Neural cell (in vitro differentiated cells): ENCODE data around the gene STPG4. TPM values are rescaled to one million over a fixed set of nuclear protein-coding genes. Genes with fewer than 3 reads are reported as not detected.

ENCODE experiments used
- H2AFZ ChIP-seq: fragments of 200-600, 300-800 bp; sonication (generic), shearing (Covaris generic); 2 replicates; pipeline ENCODE4 v1.6.0; 2014; ENCODE audit warnings: low read depth, mild to moderate bottlenecking, antibody characterized with exemption, low read length, moderate library complexity
- H3F3A ChIP-seq: fragments of 200-600 bp; shearing (Covaris generic); 2 replicates; pipeline ENCODE4 v1.6.1; 2016; ENCODE audit warnings: mild to moderate bottlenecking, moderate library complexity, mixed read lengths, antibody characterized with exemption, low read length; ENCODE audit not compliant: insufficient read depth, poor library complexity, severe bottlenecking
- H3K27ac ChIP-seq: fragments of 200-600, 300-800 bp; sonication (generic), shearing (Covaris generic); 2 replicates; pipeline ENCODE4 v1.5.1; 2014; ENCODE audit warnings: mild to moderate bottlenecking, low read length, moderate library complexity
- H3K27me3 ChIP-seq: fragments of 300-800, 200-600 bp; sonication (generic), shearing (Covaris generic); 2 replicates; pipeline ENCODE4 v1.6.0; 2014; ENCODE audit warnings: mild to moderate bottlenecking, low read depth, low read length, moderate library complexity; ENCODE audit not compliant: insufficient read depth
- H3K36me3 ChIP-seq: fragments of 300-800, 200-600 bp; sonication (generic), shearing (Covaris generic); 2 replicates; pipeline ENCODE4 v1.5.1; 2014; ENCODE audit warnings: mild to moderate bottlenecking, antibody characterized with exemption, low read length, moderate library complexity; ENCODE audit not compliant: insufficient read depth
- H3K4me2 ChIP-seq: fragments of 300-800, 200-600 bp; sonication (generic), shearing (Covaris generic); 2 replicates; pipeline ENCODE4 v1.6.0; 2014; ENCODE audit warnings: mild to moderate bottlenecking, low read length
- H3K4me3 ChIP-seq: fragments of 300-800, 200-600 bp; sonication (generic), shearing (Covaris generic); 2 replicates; pipeline ENCODE4 v1.5.1; 2014; ENCODE audit warnings: mild to moderate bottlenecking, low read length, moderate library complexity
- H3K79me2 ChIP-seq: fragments of 200-600 bp; shearing (Covaris generic); replicated peaks from 2 replicates; pipeline ENCODE4 v1.6.0; 2014; ENCODE audit warnings: mild to moderate bottlenecking, low read length, moderate library complexity; ENCODE audit not compliant: insufficient read depth
- H3K9ac ChIP-seq: fragments of 300-800, 200-600 bp; sonication (generic), shearing (Covaris generic); 2 replicates; pipeline ENCODE4 v1.6.1; 2016; ENCODE audit warnings: mild to moderate bottlenecking, low read length, mixed read lengths
- H3K9me2 ChIP-seq: fragments of 200-600 bp; shearing (Covaris generic); 2 replicates; pipeline ENCODE4 v1.6.1; 2016; ENCODE audit warnings: mild to moderate bottlenecking, low read length, mixed read lengths; ENCODE audit not compliant: insufficient read depth
- H3K9me3 ChIP-seq: fragments of 200-600, 300-800 bp; sonication (generic), shearing (Covaris generic); 2 replicates; pipeline ENCODE4 v1.6.1; 2016; ENCODE audit warnings: mild to moderate bottlenecking, mixed run types, low read length, moderate library complexity, mixed read lengths
- H4K20me1 ChIP-seq: fragments of 200-600 bp; shearing (Covaris generic); 2 replicates; pipeline ENCODE4 v1.6.1; 2016; ENCODE audit warnings: mild to moderate bottlenecking, mixed run types; ENCODE audit not compliant: insufficient read depth
- EP300 ChIP-seq: fragments of 450-650 bp; conservative IDR thresholded peaks from 2 replicates; pipeline ENCODE4 v1.6.1; 2014; ENCODE audit warnings: antibody characterized with exemption, mild to moderate bottlenecking, moderate library complexity; ENCODE audit not compliant: poor library complexity, severe bottlenecking
- EZH2 ChIP-seq: fragments of 200-600, 300-800 bp; shearing (Covaris generic), sonication (generic); IDR thresholded peaks from 2 replicates; pipeline ENCODE4 v1.6.1; 2014; ENCODE audit warnings: antibody characterized with exemption, low read length, borderline replicate concordance, mild to moderate bottlenecking; ENCODE audit not compliant: insufficient read depth, poor library complexity, severe bottlenecking
- MXI1 ChIP-seq: fragments of 450-650 bp; conservative IDR thresholded peaks from 2 replicates; pipeline ENCODE4 v1.6.1; 2014; ENCODE audit warnings: antibody characterized with exemption, mild to moderate bottlenecking; ENCODE audit not compliant: poor library complexity, severe bottlenecking
- POLR2AphosphoS5 ChIP-seq: IDR thresholded peaks from 2 replicates; pipeline ENCODE4 v1.6.1; 2012
- RAD21 ChIP-seq: fragments of 450-650 bp; conservative IDR thresholded peaks from 2 replicates; pipeline ENCODE4 v1.6.1; 2014; ENCODE audit warnings: antibody characterized with exemption, mild to moderate bottlenecking, moderate library complexity
- REST ChIP-seq: IDR thresholded peaks from 2 replicates; pipeline ENCODE4 v1.6.1; 2012; ENCODE audit warnings: borderline replicate concordance
- SMC3 ChIP-seq: fragments of 450-650 bp; conservative IDR thresholded peaks from 2 replicates; pipeline ENCODE4 v1.6.1; 2014; ENCODE audit warnings: antibody characterized with exemption, mild to moderate bottlenecking, moderate library complexity; ENCODE audit not compliant: poor library complexity
- TAF1 ChIP-seq: IDR thresholded peaks from 2 replicates; pipeline ENCODE4 v1.6.1; 2012; ENCODE audit warnings: low read depth
- polyA plus RNA-seq: library from polyadenylated mRNA; depleted of rRNA; stranded (reverse); fragments of >200 nt; gene quantifications from 2 replicates; pipeline ENCODE4 v1.2.3, GENCODE V29; 2014
- TF ChIP-seq, protein P1 (sequence below): fragments of 450-650 bp; IDR thresholded peaks from 2 replicates; pipeline ENCODE4 v1.5.1; 2014; ENCODE audit warnings: antibody characterized with exemption, mild to moderate bottlenecking, moderate library complexity; ENCODE audit not compliant: poor library complexity, severe bottlenecking

Gene STPG4
- polyA plus RNA-seq, 1 donor from 2014 or later: not detected

GRCh38 chr2:47193607-47194006 is 38.5 kb upstream of the STPG4 start:
- H3K9me2 ChIP-seq: no peaks in the 10 kb centered on the region
- peak overlapping the region; percentile 29 for H3K4me2 ChIP-seq
- H3K9me3 ChIP-seq: no peaks in the 10 kb centered on the region
- peak overlapping the region; percentile 11 for H3K4me3 ChIP-seq
- no peaks in the 10 kb centered on the region for H3K36me3 ChIP-seq
- TF ChIP-seq TAF1 (no peak), POLR2AphosphoS5 (peak; percentile 11), REST (no peak), MXI1 (no peak)
- peak overlapping the region; percentile 11 for H3K9ac ChIP-seq
- H4K20me1 ChIP-seq: no peaks in the 10 kb centered on the region
- H3K79me2 ChIP-seq: no peaks in the 10 kb centered on the region
- peaks cover 4% of the 10 kb centered on the region for H3F3A ChIP-seq
- no peak overlapping the region for H2AFZ ChIP-seq
- H3K27me3 ChIP-seq: no peaks in the 10 kb centered on the region
- no peak overlapping the region for H3K27ac ChIP-seq

GRCh38 chr2:47190188-47190881 is 35.2 kb upstream of the STPG4 start:
- Histone ChIP-seq H3K27ac (peak overlapping the region; percentile 24), H4K20me1 (no peaks in the 10 kb centered on the region), H2AFZ (no peak overlapping the region), H3K79me2 (no peaks in the 10 kb centered on the region), H3K27me3 (no peaks in the 10 kb centered on the region), H3K4me2 (no peak overlapping the region), H3K4me3 (no peak overlapping the region), H3K9ac (no peak overlapping the region), H3K9me3 (no peaks in the 10 kb centered on the region), H3K9me2 (no peaks in the 10 kb centered on the region), H3K36me3 (no peaks in the 10 kb centered on the region), H3F3A (peaks cover 4% of the 10 kb centered on the region)
- TF ChIP-seq SMC3 (no peak), RAD21 (no peak), EP300 (no peak), POLR2AphosphoS5 (no peak), MXI1 (no peak), EZH2 (no peak), TAF1 (no peak), REST (no peak)
- TF ChIP-seq, protein P1, sequence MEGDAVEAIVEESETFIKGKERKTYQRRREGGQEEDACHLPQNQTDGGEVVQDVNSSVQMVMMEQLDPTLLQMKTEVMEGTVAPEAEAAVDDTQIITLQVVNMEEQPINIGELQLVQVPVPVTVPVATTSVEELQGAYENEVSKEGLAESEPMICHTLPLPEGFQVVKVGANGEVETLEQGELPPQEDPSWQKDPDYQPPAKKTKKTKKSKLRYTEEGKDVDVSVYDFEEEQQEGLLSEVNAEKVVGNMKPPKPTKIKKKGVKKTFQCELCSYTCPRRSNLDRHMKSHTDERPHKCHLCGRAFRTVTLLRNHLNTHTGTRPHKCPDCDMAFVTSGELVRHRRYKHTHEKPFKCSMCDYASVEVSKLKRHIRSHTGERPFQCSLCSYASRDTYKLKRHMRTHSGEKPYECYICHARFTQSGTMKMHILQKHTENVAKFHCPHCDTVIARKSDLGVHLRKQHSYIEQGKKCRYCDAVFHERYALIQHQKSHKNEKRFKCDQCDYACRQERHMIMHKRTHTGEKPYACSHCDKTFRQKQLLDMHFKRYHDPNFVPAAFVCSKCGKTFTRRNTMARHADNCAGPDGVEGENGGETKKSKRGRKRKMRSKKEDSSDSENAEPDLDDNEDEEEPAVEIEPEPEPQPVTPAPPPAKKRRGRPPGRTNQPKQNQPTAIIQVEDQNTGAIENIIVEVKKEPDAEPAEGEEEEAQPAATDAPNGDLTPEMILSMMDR: no peak
